Skeletal muscle satellite cell (primary cell): ENCODE data around the gene MSH3. TPM values are rescaled to one million over a fixed set of nuclear protein-coding genes. Genes with fewer than 3 reads are reported as not detected.

Experiments
- H3K27me3 ChIP-seq: 2 replicates; pipeline ENCODE4 v1.7.0; 2013; ENCODE audit warnings: low read length; ENCODE audit not compliant: control insufficient read depth, insufficient read depth
- H3K36me3 ChIP-seq: 2 replicates; pipeline ENCODE4 v1.7.0; 2013; ENCODE audit warnings: mild to moderate bottlenecking, control low read depth, low read length; ENCODE audit not compliant: insufficient read depth
- H3K4me1 ChIP-seq: 2 replicates; pipeline ENCODE4 v1.7.0; 2013; ENCODE audit warnings: low read length; ENCODE audit not compliant: control insufficient read depth, insufficient read depth
- H3K4me2 ChIP-seq: 2 replicates; pipeline ENCODE4 v1.7.0; 2013; ENCODE audit warnings: mild to moderate bottlenecking, low read length
- H3K4me3 ChIP-seq: 2 replicates; pipeline ENCODE4 v1.7.0; 2013; ENCODE audit warnings: low read length
- H3K9ac ChIP-seq: 2 replicates; pipeline ENCODE4 v1.7.0; 2013; ENCODE audit warnings: mild to moderate bottlenecking, low read depth, low read length, moderate library complexity
- H3K9me3 ChIP-seq: replicated peaks from 2 replicates; pipeline ENCODE4 v1.7.0; 2013; ENCODE audit warnings: mild to moderate bottlenecking, control low read depth, low read length
- total RNA-seq: library from RNA; depleted of rRNA; stranded (reverse); fragments of >200 nt; gene quantifications from 2 replicates; pipeline ENCODE4 v1.2.3, GENCODE V29; 2012; rRNA removed

The MSH3 gene
- 12.4 and 13.5 TPM in 2 replicates for total RNA-seq

GRCh38 chr5:80654391-80655230, at the start of gene MSH3, which contains the start of gene DHFR:
Gene MSH3, plus strand, starts transcription at chr5:80654652. Its CDS starts 76 bp downstream, at chr5:80654728.
Gene DHFR, minus strand, starts transcription at chr5:80654983. Its CDS starts 494 bp downstream, at chr5:80654489.
- Histone ChIP-seq H3K9me3 (no peaks in the 10 kb centered on the region), H3K9ac (peak within 1 kb of the TSS; percentile 99), H3K36me3 (peaks cover 10% of the 10 kb centered on the region), H3K4me3 (peak within 1 kb of the TSS; percentile 97), H3K27me3 (no peaks in the 10 kb centered on the region), H3K4me1 (peaks cover 26% of the 10 kb centered on the region), H3K4me2 (peak within 1 kb of the TSS; percentile 86)

GRCh38 chr5:80607343-80607742, 47.1 kb upstream of the MSH3 start:
- H3K4me1 ChIP-seq = no peaks in the 10 kb centered on the region
- no peaks in the 10 kb centered on the region for H3K36me3 ChIP-seq
- no peak overlapping the region for H3K9ac ChIP-seq
- H3K4me2 ChIP-seq = no peak overlapping the region
- no peak overlapping the region for H3K4me3 ChIP-seq
- H3K27me3 ChIP-seq = no peaks in the 10 kb centered on the region
- H3K9me3 ChIP-seq = no peaks in the 10 kb centered on the region

GRCh38 chr5:80607832-80608231, 46.6 kb upstream of the MSH3 start:
- Histone ChIP-seq H3K36me3 (no peaks in the 10 kb centered on the region), H3K4me3 (no peak overlapping the region), H3K4me2 (no peak overlapping the region), H3K9ac (no peak overlapping the region), H3K9me3 (no peaks in the 10 kb centered on the region), H3K27me3 (no peaks in the 10 kb centered on the region), H3K4me1 (no peaks in the 10 kb centered on the region)

GRCh38 chr5:80608731-80609130, 45.7 kb upstream of the MSH3 start:
- no peaks in the 10 kb centered on the region for H3K27me3 ChIP-seq
- H3K4me3 ChIP-seq = no peak overlapping the region
- no peaks in the 10 kb centered on the region for H3K9me3 ChIP-seq
- no peak overlapping the region for H3K9ac ChIP-seq
- H3K4me2 ChIP-seq = no peak overlapping the region
- no peaks in the 10 kb centered on the region for H3K36me3 ChIP-seq
- H3K4me1 ChIP-seq = no peaks in the 10 kb centered on the region

- no peaks in the 10 kb centered on the region for H3K9me3 ChIP-seq
- H3K4me1 ChIP-seq = no peaks in the 10 kb centered on the region
- no peaks in the 10 kb centered on the region for H3K36me3 ChIP-seq
- H3K4me2 ChIP-seq = no peak overlapping the region
- no peaks in the 10 kb centered on the region for H3K27me3 ChIP-seq
- H3K4me3 ChIP-seq = no peak overlapping the region
- no peak overlapping the region for H3K9ac ChIP-seq
Observed at GRCh38 chr5:80609692-80610091, 44.8 kb upstream of the MSH3 start.

GRCh38 chr5:80615266-80615914, 39.1 kb upstream of the MSH3 start:
- no peak overlapping the region for H3K4me3 ChIP-seq
- no peaks in the 10 kb centered on the region for H3K36me3 ChIP-seq
- H3K9me3 ChIP-seq = no peaks in the 10 kb centered on the region
- H3K27me3 ChIP-seq = no peaks in the 10 kb centered on the region
- no peak overlapping the region for H3K4me2 ChIP-seq
- no peaks in the 10 kb centered on the region for H3K4me1 ChIP-seq
- no peak overlapping the region for H3K9ac ChIP-seq

DNA sequence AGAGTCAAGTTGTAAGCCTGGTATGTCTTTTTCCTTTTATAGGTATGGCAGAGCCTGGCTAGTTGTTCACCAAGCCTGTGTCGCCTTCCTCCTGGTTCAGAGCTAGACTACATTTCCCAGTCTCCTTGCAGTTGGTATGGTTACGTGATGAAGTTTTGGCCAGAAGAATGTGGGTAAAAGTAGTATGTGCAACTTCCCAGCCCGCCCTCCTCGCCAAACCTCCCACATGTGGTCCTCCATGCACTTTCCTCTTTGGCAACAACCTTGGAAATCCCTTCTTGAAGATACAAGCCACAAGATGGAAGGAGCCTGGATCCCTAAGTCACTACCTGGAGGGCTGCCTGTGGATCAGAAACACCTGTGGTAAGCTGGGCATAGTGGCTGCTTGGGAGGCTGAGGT, 36.0 kb upstream of the MSH3 start:
- no peak overlapping the region for H3K4me3 ChIP-seq
- no peak overlapping the region for H3K9ac ChIP-seq
- H3K27me3 ChIP-seq = no peaks in the 10 kb centered on the region
- no peak overlapping the region for H3K4me2 ChIP-seq
- no peaks in the 10 kb centered on the region for H3K36me3 ChIP-seq
- no peaks in the 10 kb centered on the region for H3K4me1 ChIP-seq
- H3K9me3 ChIP-seq = no peaks in the 10 kb centered on the region

- no peak overlapping the region for H3K4me3 ChIP-seq
- H3K27me3 ChIP-seq = no peaks in the 10 kb centered on the region
- H3K4me1 ChIP-seq = no peaks in the 10 kb centered on the region
- no peak overlapping the region for H3K9ac ChIP-seq
- no peaks in the 10 kb centered on the region for H3K36me3 ChIP-seq
- H3K9me3 ChIP-seq = no peaks in the 10 kb centered on the region
- H3K4me2 ChIP-seq = no peak overlapping the region
Observed at GRCh38 chr5:80619086-80619485, 35.4 kb upstream of the MSH3 start.

GRCh38 chr5:80620211-80620610, 34.2 kb upstream of the MSH3 start:
- H3K4me2 ChIP-seq = no peak overlapping the region
- no peaks in the 10 kb centered on the region for H3K9me3 ChIP-seq
- H3K4me3 ChIP-seq = no peak overlapping the region
- H3K27me3 ChIP-seq = no peaks in the 10 kb centered on the region
- H3K4me1 ChIP-seq = no peaks in the 10 kb centered on the region
- no peak overlapping the region for H3K9ac ChIP-seq
- no peaks in the 10 kb centered on the region for H3K36me3 ChIP-seq

DNA sequence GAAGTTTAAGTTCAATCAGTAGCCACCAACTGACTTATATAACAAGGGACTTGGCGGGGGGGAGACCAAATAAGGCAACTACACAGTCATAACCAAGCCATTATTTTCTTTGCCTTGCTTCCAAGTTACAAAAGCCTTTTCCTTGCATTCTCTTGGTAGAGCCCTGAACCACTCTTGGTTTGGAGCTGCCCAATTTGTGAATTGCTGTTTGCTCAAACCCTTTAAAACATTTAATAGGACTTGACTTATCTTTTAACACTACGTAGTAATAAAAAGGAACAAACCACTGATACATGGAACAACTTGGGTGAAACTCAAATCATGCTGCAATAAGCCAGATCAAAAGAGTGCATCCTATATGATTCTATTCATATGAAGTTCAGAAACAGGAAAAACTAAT, 31.7 kb upstream of the MSH3 start:
- H3K27me3 ChIP-seq = no peaks in the 10 kb centered on the region
- H3K4me1 ChIP-seq = no peaks in the 10 kb centered on the region
- H3K4me2 ChIP-seq = no peak overlapping the region
- H3K36me3 ChIP-seq = no peaks in the 10 kb centered on the region
- H3K9me3 ChIP-seq = no peaks in the 10 kb centered on the region
- no peak overlapping the region for H3K4me3 ChIP-seq
- H3K9ac ChIP-seq = no peak overlapping the region

- H3K4me2 ChIP-seq = no peak overlapping the region
- no peaks in the 10 kb centered on the region for H3K27me3 ChIP-seq
- no peaks in the 10 kb centered on the region for H3K36me3 ChIP-seq
- no peaks in the 10 kb centered on the region for H3K4me1 ChIP-seq
- no peak overlapping the region for H3K9ac ChIP-seq
- H3K9me3 ChIP-seq = no peaks in the 10 kb centered on the region
- H3K4me3 ChIP-seq = no peak overlapping the region
Observed at GRCh38 chr5:80623999-80624398, 30.5 kb upstream of the MSH3 start.
